NCI-H1417 (cell line): Measurements from ENCODE around the gene CDHR4.
"Not testable (repeated sequence)": the region's sequence is repeated elsewhere in the genome, so short reads cannot be mapped to it uniquely, and the experiment has no call there.

ENCODE experiments used
- DNase-seq, 3 experiments: peaks; one replicate each; lab custom pipeline; 2025; lab: John Stamatoyannopoulos, UW

CDHR4 gene

DNA sequence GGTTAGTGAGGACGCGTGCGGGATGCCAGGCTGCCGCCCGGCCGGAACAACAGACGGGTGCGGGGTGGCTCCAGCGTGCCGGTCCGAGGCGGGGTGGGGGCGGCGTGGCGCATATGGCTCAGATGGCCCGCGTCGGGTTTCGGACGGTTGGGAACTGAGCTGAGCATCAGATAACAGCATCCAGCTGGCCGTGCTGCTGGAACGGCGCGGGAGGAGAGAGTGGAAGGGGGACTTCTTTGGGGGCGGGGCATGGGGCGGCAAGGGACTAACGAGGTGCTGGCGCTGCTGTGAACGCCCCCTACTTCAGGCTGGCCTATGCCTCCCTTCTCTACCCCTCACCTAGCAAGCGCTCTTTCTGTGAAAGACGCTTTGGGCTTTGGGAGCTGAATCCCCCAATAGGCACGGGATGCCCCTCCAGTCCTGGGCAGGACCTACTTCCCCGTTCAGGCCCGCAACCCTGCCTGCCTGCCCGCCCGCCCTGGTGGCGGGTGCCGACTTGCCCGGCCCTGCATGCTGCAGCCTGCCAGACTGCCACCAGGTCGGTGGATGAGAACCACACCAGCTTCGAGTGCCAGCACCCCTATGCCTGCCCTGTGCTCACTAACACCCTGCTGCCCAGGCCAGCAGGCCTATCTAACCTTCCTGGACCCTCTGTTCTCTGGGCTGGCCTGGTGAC is 3.9 kb upstream of the CDHR4 start:
- DNase-seq: peak in 2 of 3 experiments; percentile 28 to 63

DNA sequence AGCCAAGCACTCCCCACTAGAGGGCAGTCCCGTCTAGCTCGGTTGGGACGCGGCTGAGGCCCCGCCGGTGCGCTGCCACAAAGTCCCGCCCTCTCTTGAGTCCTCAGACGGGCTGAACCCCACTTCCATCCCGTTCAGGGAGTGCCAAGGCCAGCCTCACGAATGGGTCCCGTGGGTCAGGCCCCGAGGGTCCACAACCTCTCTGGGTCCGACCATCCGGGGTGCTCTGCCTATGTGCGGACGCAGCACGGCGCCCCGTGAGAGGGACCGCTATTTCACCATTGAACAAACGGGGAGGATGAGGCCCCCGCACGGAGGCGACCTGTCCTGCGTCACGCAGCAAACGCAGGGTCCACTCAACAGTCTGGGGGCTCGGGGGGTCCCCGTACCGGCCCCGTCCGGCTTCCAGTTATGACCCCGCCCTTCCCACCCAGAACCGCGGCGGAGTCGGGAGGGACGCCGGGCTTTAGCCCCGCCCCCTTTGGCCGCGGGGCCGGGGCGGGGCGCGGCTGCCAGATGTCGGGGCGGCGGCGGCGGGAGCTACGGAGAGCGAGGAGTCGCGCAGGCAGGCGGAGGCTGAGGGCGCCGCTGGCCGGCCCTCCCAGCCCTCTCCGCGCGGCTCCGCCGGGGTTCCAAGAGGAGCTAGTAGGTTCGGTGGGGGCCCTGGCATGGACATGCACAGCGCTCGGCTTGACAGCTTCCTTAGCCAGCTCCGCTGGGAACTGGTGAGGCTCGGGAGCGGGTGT is 3.2 kb upstream of the CDHR4 start, which contains the start of gene INKA1:
TSS of gene INKA1 (plus strand) at position 543 of the 746 bp plus-strand sequence. CDS start at position 675, 132 bp downstream.
- DNase-seq: peak; percentile 77 to 83 (median 82)

DNA sequence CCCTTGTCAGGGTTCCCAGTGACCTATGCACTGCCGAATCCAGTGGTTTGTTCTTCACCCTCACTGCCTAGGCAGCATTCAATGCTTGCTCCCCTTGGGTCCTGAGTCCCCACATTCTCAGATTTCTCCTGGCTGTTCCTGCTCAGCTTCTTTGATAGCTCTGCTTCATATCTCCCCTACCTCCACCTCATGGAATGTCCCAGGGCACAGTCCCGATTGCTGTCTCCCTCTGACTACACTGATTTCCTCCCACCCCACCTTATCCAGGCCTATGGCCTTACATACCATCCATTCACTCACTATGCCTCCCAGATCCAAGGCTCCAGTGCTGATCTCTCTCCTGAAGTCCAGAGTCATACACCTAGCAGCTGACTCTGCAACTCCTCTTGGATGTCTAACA is 1.5 kb upstream of the CDHR4 start:
- no peak for DNase-seq

DNA sequence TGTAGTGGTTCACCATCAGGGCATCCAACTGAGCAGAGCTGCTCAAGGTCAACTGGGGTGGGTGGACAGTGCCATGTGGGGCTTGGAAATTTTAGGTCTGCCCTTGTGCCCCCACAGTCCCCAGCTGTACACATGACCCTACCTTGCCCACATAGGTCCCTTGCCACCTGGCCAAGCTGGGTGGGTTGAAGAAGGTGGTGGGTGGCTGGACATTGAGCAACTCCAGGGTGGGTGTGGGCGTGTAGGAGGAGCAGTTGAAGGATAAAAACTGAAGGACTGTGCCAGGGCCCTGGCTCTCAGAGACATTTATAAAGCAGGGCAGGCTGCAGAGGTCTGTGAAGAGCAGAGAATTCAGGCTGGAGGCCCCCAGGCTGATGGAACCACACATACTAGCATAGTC is 568 bp downstream of the CDHR4 start:
- DNase-seq: no peak

DNA sequence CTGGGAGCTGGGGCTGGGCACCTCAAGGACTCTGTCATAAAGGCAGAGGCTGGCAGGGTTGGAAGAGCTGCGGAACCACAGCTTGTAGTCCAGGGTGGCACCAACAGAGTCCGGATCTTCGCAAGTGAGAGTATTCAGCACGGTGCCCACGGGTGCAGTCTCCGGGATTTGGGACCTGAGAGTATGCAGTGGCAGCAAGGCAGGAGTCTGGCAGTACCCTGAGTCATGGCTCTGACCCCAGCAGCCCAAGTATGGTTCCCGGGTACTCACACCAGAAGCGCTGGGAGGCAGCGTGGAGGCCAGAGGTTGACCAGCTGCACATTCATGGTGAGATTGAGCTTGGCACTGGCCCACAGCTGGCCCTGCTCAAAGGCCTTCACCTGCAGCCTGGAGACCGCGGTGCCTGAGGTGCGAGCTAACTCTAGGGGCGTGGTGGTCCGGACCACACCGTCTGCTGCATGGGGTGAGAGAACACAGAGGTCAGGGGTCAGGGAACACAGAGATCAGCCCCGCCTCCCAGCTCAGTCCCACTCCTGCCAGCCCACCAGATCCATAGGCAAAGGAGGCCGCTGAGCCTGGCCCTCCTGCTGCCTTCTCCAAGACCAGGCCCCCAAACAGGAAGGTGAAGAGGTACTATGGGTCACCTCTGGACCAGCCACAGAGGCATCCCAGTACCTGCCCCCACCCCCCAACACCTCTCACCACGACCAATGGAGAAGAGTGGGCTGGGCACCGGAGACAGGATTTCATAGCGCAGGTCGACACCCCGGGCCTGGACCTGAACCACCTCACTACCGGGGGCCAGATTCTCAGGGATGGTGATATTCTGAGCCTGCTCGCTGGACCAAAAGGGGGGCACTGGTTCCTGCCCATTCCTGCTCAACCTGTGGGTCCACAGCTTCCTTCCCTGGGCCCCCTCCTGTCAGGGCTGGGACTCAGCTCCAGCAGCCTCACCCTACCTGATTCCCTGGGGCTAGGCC is 4.5 kb downstream of the CDHR4 start:
- DNase-seq: no peak

DNA sequence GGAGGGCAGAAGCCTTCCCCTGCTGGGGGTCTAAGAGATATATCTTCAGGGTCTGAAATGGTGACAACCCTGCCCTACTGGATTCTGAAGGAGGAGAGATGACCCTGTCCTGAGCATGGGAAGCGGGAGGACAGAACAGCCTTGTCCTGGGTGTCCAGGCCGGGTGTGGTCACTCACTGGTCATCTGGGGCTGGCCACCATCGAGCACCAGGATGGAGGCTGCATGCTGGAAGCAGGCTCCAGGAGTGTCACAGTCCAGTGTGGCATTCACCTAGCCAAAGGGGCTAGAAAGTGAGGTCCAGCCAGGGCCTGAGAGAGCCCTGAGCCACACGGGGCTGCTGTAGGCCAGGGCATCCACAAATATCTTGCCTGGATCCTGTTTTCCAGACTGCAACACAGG is 5.2 kb downstream of the CDHR4 start:
- DNase-seq: no peak

DNA sequence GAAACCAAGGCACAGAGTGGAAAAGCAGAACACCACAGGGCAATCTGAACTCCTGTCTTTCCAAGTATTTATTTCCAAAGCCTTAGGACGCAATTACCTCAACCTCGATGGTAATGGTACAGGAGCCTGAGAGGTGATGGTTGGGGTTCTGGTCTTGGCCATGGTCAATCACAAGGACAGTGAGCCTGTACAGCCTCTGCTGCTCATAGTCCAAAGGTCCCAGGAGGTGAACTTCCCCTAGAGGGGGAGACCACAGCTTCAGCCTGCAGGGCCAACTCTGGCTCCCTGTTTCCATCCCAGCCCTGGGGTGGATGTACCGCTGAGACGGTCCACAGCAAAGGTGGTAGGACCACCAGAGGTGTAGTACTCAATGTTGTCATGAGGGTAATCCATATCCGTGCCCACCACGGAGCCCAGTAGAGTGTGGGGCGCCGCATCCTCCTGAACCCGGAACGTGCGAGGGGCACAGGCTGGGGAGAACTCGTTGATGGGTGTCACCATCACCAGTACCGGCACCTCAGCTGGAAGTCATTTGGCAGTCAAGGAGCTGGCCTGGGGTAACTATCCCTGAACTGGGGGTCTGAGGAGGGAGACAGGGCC is 6.1 kb downstream of the CDHR4 start:
- DNase-seq: no peak

DNA sequence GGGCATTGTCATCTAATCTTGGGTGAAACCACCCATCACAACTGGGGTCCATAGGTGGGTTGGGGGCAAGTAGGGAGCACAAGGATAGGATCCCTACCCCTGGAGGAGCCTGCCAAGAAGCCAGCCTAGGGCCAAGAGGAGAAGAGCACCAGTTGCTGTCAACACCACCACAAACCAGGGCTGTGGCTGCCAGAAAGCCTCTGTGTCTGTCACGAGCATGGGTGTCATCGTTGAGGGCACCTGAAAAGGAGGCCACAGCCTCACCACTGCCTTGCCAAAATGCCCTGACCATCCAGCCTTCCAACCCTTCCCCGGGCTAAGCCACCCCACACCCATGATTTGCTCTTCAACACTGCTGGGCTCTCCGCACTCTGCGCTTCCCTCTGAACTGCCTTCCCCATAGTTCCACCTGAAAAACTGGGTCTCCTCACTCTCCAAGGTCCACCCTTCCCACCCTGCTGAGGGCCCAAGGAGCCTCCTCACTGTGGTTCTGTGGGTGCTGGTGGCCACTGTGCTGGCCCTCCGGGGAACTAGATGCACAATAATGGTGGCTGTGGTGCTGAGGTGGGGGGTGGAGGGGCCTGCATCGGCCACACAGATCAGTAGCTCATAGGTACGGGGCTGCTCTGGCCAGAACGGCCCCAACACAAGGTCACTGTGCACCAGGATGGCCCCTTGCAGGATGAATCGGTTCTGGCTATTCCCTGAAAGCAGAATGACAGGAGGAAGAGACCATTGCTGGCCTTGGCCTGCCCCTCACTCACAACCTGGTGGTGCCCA is 7.1 kb downstream of the CDHR4 start:
- DNase-seq: no peak

DNA sequence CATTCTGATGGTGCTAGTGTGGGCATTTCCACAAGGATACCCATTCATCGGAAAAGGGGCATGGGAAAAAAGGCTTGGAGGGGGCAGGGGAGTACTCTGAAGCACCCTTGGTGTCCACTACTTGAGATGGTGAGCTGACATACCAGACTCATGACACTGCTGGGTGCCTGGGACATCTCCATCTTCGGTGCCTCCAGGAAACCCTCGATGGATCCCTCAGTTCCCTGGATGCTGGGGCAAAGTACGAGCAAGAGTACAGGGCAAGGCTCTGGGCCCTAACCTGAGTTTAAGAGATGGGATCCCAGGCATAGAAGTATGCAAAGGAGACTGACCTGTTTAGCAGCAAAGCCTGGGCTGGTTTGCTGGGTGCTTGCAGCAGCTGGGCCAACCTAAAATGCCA is 8.1 kb downstream of the CDHR4 start:
- no peak for DNase-seq

DNA sequence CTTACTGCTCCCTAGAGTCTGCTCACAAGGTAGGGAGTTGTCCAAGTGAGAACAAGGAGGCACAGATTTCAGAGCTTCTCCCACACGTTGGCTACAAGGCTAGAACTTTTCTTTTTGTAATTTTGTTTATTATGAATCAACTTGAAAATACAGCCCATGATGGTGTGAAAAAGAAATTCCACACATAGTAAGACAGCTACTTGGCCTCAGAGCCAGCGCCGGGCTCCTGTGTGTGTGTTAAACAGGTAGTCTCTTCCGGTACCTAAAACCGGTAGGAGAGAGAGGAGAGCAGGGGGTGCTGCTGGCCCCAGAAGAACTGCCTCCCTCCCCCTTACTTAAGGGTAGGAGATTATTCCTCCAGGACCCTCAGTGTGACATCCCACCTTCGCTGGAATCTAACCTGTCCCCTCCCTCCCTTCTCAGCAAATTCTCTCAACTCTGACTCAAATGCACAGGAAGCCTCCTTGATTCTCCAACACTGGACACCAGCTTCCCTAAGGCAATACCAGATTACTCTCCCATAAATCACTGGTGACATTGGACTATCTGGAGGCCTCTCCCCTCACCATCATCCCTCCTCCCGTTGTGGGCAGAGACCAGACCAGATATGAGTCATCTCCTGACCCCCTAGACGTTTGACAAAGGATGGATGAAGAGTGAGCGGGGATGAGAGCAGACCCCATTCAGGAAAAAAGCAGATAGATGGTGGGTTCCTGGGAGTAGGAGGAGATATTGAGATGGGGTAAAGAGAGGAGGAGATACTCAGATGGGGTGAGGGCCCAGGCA is 8.9 kb downstream of the CDHR4 start:
- DNase-seq: peak in 1 of 3 experiments; percentile 15

DNA sequence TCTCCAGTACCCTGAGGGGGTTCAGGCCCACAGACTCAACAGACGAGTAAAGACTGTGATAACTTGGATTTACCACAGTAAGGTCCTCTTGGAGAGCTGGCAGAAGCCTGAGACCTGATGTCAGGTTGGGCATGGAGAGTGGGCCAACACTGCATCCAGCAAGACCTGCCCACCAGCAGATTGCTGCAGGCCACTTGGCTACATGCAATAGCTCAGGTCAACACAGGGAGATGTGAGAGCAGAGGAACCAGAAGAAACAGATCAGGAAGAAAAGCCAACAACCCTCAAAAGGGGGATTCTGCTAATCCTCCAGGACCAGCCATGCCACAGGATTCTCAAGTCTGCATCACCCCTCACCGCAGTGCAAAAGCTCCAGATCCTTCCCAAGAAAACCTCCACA is 11.6 kb downstream of the CDHR4 start:
- no peak for DNase-seq

DNA sequence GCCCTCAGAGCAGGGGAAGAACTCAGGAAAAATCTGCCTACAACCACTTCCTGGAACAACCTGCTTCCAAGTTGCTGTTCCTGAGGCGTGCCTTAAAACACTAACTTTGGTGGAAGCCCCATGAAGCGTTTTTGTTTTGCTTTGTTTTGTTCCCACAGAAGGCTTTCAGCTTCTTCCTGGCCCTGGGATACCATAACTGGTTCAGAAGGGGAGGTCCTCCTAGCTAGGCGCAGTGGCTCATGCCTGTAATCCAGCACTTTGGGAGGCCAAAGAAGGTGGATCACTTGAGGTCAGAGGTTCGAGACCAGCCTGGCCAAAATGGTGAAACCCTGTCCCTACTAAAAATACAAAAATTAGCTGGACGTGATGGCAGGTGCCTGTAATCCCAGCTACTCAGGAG is 12.1 kb downstream of the CDHR4 start:
- DNase-seq: no peak

DNA sequence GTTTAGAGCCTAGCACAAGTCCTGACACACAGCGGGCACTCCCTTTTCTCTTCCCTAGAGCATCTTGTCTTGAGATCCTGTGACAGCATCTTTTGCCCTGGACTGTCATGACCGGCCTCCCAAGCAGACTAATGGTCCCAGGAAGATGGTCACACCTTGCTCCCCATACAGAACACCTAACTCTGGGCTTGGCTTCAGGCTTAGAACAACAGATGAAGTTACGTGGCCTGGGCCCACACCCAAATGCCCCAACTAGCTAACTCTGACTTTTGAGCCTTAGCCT is 12.6 kb downstream of the CDHR4 start:
- DNase-seq: no peak

DNA sequence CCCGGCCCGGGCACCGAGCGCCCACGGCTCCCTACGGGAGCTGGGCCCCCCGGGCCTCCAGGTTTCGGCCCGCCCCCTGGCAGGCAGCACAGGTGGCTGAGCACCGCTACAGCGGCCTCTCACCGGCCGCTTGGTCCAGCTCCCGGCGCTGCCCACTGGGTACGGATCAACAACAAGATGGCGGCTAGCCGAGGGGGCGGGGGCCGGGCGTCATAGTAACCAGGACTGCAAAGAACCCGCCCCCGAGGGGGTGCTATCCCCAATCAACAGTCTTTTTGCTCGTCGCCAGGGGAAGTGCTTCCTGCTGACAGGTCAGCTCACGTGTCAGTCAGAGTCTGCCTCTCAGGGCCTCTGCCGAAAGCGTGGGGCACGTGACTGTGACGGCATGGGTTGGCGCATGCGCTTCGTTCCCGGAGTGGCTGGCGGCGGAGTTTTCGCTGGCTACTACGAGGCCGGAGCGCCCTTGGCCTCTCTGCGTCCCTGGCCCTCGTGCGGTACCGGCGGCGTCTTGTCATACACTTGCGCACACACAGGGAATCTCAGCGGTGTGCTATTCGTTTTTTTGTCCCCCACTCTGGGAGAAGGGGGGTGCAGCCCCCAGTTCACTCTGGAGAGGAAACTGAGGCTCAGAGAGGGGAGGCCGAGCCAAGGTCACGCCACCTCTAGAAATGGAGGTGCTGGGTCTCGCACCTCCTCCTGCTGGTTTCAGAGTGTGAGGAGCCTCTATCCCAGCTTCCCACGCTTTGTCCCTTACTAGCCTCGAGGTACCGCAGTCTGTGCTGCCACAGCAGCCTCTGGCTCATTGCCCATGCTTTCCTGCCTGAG is 13.1 kb downstream of the CDHR4 start, which contains the start of gene IP6K1:
TSS of gene IP6K1 (minus strand) at position 186 of the 825 bp plus-strand sequence. CDS start 38,502 bp downstream, outside the sequence.
- peak; percentile 96 to 98 (median 97) for DNase-seq

DNA sequence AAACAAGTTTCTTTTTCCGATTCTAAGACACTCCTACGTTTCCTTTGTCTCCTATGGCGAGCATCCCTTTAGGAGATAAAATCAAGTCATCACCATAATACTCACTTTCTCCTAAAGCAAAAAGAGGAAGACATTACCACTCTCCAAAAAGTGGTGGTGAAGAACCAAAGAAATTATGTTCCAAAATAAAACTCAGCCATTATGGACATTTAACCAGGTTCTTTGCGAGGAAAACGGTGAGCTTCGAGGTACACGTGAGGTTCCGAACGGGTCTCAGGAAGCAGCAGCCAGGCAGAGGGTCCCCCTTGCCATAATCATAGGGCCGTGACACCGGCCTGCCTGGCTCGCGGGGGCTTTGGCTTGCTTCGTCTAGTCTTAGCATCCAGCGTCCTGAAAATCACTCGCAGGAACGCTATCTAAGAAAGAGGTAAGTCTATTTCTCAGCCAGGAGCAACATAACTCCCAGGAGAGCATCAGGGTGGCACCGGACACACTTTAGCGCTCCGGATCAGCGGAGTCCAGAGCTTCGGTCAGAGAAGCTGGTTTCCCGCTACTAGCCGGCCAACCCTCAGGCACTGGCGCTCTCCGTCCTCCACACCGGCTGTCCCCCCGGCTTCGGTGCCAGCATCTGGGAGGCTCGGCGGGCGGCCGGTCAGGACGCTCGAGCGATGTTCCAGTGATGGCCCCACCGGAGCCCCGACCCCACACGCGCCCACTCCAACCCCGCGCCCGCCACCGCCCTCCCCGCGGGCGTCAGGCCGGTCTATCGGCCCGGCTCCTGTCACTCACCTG is 13.9 kb downstream of the CDHR4 start:
- peak in 2 of 3 experiments; percentile 39 to 59 for DNase-seq

DNA sequence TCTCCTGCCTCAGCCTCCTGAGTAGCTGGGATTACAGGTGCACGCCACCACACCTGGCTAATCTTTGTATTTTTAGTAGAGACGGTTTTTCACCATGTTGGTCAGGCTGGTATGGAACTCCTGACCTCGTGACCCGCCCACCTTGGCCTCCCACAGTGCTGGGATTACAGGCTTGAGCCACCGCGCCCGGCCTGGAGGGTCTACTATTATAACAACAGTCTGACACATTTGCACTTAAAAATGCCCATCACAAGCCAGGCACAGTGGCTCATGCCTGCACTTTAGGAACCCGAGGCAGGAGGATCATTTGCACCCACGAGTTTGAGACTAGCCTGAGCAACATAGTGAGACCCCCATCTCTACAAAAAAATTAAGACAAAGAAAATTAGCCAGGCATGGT is 17.4 kb downstream of the CDHR4 start:
- not testable (repeated sequence) for DNase-seq

DNA sequence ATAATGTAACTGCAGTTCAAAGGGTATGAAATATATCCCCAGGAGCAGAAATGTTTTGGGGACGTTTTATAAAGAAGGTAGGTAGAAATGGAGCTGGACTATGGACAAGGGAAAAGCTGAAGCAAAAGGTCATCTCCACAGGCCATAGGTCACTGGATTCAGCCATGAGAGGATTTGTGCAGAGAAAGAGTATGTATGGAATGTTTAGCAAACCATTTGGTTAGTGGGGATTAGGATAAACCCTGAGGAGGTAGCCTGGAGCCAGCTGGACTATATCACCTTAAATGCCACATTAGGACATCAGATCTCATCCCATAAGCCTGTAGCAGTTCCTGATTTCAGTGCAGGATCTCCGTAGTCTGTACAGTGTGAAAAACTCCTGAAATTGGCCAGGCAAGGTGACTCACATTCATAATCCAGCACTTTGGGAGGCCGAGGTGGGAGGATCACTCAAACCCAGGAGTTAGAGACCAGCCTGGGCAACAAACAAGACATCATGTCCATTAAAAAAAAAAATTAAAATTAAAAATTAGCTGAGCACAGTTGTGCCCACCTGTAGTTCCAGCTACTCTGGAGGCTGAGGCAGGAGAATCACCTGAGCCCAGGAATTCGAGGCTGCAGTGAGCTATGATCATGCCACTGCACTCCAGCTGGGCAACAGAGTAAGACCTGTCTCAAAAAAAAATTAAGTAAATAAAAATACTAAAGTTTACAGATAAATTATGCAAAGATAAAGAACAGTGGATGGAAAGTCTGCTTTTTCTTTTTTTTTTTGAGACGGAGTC is 18.1 kb downstream of the CDHR4 start:
- no peak for DNase-seq

DNA sequence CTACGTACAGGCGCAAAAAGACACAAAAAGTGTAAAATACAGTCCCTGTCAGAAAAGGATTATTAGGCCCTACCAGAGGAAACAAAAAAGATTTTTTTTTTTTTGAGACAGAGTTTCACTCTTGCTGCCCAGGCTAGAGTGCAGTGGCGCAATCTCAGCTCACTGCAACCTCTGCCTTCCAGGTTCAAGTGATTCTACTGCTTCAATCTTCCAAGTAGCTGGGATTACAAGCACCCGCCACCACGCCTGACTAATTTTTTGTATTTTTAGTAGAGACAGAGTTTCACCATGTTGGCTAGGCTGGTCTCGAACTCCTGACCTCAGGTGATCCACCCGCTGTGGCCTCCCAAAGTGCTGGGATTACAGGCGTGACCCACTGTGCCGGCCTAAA is 18.7 kb downstream of the CDHR4 start:
- not testable (repeated sequence) for DNase-seq
